HG02938 (cell line): ENCODE results near the gene HSPH1.
"Not testable (repeated sequence)": the region's sequence is repeated elsewhere in the genome, so short reads cannot be mapped to it uniquely, and the experiment has no call there.

Experiments used
- ATAC-seq: cut with Tn5 transposase; IDR thresholded peaks from one replicate; pipeline ENCODE4 v1.9.1; 2021; ENCODE audit warnings: mild to moderate bottlenecking, moderate library complexity; ENCODE audit not compliant: unreplicated experiment

Gene HSPH1

DNA sequence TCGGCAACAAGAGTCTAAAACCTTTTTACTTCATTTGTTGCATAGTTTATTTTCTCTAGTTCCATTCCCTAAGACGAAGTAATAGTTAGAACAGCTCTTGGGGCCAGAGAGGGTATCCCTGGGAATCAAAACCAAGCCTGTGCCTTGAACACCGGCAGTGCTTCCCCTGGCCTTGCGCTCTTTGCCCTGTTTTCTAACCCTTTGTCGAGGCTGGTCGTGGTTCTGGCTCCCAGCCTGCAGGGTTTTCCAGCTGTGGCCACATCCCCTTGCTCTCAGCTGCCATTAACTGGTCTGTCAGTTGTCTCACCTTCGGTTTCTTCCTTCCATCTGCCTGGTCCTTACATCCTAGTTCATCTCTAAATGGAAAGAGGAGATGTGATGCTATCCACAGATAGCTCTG, 61.0 kb downstream of the HSPH1 start:
- no peak for ATAC-seq

DNA sequence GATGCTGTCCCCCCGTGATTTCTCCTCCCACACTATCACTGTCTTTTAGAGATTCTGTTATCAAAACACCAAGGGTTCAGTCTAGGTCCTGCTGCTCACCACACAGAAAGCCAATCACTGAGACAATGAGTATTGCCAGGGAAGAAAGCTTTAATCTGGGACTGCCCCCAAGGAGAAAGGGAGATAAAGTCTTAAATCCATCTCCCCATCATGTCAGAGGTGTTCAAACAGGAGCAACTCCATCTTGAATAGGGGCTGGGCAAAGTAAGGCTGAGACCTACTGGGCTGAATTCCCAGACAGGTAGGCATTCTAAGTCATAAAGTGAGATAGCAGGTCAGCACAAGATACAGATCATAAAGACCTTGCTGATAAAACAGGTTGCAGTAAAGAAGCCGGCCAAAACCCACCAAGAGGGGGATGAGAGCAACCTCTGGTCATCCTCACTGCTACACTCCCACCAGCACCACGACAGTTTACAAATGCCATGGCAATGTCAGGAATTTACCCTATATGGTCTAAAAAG, 63.7 kb downstream of the HSPH1 start:
- ATAC-seq = not testable (repeated sequence)

DNA sequence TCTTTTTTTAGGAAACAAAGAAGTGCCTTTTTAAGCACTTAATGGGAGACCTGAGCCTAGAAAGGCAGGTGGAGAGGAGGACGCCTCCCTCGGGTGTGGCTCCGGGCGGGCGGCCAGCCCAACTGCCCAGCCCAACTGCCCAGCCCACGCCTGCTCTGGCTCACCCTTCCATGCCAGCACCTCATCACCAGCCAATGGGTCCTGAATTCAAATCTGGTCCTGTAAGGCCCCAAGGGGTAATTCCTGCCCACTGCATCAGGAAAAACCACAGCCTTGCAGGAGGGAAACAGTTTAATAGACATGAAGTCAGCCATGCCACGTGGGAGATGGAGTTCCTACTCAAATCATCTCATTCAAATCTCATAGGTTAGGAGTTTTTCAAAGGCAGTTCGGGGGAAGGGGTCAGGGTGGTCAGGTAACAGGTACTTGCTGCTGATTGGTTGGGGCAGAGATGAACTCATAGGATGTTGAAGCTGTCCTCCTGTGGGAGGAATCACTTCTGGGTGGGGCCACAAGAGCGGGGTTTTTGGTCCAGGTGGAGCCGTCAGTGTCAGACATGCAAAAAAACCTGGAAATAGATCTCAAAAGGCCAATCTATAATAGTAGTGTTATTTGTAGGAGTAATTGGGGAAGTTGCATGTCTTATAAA, 64.9 kb downstream of the HSPH1 start:
- no peak for ATAC-seq

DNA sequence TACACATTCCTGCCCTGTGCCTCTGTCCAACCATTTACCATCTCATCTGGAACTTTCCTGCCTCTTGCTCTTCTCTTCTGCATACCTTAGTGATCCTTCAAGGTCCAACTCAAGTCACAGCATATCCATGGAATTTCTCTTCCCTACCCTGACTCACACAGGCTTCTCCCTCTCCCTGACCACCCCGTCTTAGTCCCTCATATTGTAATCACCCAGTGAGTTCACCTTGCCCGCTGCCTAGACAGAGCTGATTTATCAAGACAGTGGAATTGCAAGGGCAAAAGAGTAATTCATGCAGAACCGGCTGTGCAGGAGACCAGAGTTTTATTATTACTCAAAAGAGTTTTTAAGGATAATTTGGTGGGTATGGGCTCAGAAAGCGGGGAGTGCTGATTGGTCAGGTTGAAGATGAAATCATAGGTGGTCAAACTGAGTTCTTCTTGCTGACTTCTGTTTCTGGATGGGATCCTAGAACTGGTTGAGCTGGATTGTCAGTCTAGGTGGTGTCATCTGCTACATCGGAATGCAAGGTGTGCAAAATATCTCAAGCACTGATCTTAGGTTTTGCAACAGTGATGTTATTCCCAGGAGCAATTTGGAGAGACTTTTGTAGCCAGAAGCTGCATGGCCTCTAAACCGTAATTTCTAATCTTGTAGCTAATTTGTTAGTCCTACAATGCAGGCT, 67.2 kb downstream of the HSPH1 start:
- no peak for ATAC-seq

DNA sequence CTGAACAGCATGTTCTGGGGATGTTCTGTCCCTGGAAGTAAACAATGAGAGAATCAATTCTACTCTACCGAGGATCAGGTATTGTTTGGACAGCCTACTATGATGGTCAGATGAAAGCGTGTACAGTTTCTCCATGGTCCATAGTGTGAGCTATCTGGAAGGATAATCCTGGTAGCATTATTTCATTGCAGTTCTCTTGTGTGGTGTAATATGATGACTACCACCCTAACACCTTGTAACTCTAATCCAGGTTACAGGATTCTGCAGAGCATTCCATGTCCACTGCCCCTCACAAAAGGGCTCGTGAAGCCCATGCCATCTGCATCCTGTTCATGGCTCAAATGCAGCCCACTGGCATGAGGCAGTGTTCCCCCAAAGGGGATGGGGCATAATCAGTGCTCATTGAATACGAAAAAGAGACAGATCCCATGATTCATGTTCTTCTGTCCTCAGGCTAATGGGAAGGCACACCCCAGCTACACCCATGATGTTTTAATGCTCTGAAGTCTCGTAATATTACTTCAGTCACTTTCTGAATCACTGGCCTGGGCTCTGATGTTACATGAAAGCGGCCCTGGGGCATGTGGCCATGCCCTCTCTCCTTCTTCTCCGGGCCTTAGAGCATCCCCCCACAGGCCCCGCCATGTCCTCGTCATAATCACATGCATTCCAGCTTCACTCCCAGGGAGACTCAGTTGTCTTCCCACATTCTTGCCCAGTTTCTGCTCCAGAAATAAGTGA, 68.4 kb downstream of the HSPH1 start:
- no peak for ATAC-seq

DNA sequence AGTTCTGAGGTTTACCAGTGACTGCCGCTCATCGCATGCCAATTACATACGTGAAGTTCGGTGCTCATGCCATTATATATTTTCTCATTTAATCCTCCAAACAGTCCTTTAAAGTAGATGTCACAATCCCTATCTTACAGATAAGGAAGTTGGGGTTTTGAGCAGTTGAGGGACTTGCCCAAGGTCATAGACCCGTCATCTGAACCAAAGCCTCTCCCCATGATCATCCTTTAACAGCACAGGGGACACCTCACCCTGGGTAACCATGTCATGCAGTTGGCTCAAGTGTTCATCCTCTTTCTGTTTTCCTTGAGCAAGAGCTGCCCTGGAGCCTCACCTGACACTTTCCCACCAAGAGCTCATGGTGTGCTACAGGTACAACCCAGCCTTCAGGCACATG, 69.1 kb downstream of the HSPH1 start:
- ATAC-seq = no peak

DNA sequence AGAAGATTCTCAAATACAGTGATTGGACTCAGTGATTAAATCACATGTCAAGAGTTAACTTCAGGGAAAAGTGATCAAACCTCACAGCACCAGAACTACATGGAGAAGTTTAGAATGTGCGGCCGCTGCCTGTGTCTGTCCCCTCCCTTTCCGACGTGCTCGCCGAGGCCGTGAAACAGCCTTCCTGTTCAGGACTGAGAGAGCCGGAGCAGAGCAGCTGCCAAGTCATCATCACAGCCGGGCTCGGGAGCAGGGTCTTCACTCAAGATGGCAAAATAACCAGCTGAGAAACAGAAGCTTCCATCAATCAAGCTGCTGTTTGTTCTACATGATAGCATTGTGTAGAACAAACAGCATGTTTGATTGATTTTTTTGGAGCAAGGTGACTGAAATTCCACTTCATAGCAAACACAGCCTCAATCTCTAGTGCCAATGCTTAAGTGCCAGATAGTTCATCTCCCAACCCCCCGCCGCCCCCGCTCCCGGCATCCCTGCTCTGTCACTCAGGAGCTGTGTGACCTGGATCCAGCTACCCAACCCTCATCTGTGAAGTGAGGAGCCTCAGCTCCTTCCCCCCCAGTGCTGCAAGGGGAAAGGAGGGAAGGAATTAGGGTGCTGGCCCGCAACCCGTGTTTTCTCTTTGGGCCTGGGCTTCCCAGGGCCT, 70.6 kb downstream of the HSPH1 start:
- no peak for ATAC-seq

DNA sequence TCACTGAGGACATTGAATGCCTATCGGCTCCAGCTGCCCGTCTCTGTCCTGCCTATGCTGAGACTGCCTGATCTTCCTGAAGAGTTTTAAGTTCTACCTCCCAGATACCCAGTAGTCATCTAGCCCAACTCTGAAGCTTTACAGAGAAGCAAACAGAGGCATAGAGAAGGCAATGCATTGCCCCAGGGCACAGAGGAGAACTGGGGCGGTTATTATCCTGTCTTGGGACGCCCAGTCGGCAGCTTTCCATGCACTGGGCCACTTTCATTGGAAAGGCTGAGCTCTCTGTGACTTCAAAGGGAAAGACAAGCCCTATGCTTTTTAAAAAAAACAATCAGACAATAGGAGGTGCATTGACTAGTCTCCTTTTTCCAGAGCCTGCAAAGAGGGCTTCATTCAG, 71.6 kb downstream of the HSPH1 start:
- no peak for ATAC-seq

DNA sequence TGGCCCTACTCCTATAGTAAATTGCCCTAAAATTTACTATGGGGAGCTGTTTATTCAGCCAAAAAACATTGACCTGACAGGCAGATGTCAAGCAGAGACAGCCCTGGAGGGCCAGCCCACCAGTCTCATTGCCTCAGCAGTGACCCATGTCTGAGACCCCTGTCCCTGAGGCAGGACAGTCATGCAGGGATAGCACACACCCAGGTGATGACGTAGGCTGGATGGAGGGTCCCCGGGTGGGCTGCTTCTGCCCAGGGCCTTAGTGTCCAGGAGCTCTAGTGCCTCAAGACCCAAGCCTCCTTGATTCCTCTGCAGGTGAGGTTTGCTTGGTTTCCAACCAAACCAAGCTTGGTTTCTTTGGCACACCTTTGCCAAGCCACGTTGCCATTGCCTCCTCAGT, 72.1 kb downstream of the HSPH1 start:
- no peak for ATAC-seq

DNA sequence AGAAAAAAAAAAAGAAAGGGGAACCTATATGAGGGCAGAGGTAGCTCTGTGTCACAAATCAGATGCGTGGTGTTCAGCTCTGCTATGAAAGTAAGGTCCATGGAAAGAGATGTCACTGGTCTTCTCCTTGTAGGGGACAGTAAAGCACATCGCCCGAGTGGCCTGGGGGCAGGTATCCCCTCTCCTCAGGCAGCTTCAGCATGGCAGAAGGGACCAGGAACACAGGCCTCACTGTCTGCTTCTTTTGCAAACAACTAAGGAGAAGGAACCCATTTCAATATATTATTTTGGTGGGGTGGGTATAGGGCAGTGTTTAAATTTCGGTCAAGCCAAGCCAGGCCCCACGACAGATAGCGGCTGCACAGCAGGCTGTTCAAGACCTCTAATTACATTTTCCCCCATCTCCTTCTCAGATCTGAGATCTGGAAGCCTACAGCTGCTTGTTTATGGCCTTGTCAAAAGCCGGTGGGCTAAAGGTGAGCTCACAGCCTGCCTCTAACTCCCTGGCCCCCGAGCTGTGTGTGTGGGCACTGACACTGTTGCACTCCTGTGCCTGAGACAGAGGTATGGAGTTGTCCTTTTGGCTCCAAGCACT, 72.8 kb downstream of the HSPH1 start:
- ATAC-seq = no peak
